ENCODE data around the gene FBXO45. TPM values are rescaled to one million over a fixed set of nuclear protein-coding genes. Genes with fewer than 3 reads are reported as not detected.
"Not testable (repeated sequence)": the region's sequence is repeated elsewhere in the genome, so short reads cannot be mapped to it uniquely, and the experiment has no call there.

Gene FBXO45
- total and polyA plus RNA-seq, 4 donors, result 1.6 to 7.7 (median 3.6) TPM

DNA sequence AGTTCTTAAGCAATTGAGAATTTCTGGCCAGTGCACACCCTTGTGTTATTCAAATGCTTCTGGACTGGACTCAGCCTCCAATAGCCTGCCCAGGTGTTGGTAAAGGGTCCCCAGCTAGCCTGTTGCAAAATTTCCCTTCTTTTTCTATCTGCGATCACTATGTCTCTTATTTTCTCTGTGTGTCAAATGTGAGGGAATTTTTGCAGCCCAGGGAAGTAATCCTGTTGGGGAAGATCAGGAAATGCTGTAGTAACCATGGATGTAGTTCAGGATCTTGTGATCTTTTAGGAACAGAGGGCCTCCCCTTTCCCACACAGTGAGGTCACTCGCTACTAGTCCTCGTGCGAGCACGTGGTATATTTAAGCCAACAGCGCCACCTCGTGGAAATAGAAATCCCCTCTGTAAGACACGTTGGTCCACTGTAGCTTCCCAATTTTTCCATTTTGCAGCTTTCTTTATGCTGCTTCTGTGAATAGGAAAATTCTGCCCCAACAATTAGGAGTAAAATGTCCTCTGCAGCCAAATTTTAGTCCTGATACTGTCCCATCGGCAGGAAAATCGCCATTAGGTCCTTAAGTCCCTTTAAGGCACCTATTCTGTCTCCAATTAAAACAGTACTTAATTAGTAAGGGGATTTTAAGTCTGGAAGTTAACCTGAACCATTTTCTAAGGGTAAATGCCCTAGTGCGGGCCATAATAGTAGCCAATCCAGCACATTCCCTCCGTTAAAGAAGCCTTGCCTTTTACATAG, 49.3 kb upstream of the FBXO45 start:
- H3K9me3 ChIP-seq (ENCODE audit: control insufficient read depth in 4 of 4, low read length in 3 of 4), result peaks cover 15 to 43% (median 30%) of the 10 kb centered on the region in 4 donors
- no peaks in the 10 kb centered on the region for H3K36me3 ChIP-seq (ENCODE audit: control insufficient read depth in 4 of 4, insufficient read depth in 3 of 4, low read depth in 1 of 4, low read length in 3 of 4)
- TF ChIP-seq, protein P1, sequence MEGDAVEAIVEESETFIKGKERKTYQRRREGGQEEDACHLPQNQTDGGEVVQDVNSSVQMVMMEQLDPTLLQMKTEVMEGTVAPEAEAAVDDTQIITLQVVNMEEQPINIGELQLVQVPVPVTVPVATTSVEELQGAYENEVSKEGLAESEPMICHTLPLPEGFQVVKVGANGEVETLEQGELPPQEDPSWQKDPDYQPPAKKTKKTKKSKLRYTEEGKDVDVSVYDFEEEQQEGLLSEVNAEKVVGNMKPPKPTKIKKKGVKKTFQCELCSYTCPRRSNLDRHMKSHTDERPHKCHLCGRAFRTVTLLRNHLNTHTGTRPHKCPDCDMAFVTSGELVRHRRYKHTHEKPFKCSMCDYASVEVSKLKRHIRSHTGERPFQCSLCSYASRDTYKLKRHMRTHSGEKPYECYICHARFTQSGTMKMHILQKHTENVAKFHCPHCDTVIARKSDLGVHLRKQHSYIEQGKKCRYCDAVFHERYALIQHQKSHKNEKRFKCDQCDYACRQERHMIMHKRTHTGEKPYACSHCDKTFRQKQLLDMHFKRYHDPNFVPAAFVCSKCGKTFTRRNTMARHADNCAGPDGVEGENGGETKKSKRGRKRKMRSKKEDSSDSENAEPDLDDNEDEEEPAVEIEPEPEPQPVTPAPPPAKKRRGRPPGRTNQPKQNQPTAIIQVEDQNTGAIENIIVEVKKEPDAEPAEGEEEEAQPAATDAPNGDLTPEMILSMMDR (IDR thresholded peaks at IDR 0.05; ENCODE audit: low read depth, low read length, missing input control), result peak; percentile 58
- TF ChIP-seq RAD21 (IDR thresholded peaks at IDR 0.05) (peak; percentile 72 to 76), NR2F2 (IDR thresholded peaks at IDR 0.05) (no peak)
- peak overlapping the region in 2 of 3 donors; percentile 26 to 34 for H3K4me3 ChIP-seq (ENCODE audit: low read depth in 1 of 3, low read length in 3 of 3)
- no peak overlapping the region for H3K9ac ChIP-seq (ENCODE audit: low read depth in 1 of 2, low read length in 2 of 2)
- no peaks in the 10 kb centered on the region for H3K4me1 ChIP-seq (ENCODE audit: control insufficient read depth in 4 of 4, insufficient read depth in 4 of 4, low read length in 3 of 4)
- H3K27ac ChIP-seq (ENCODE audit: low read depth in 1 of 2, low read length in 2 of 2), result no peak overlapping the region
- no peaks in the 10 kb centered on the region for H3K27me3 ChIP-seq (ENCODE audit: control insufficient read depth in 4 of 4, insufficient read depth in 4 of 4, low read length in 3 of 4)
- whole genome bisulfite sequencing, result 39% methylated on average over 12 of the region's 12 CpGs
- DNase-seq (ENCODE audit: low spot score), result no peak

GRCh38 chr3:196519718-196520082, 48.8 kb upstream of the FBXO45 start:
- Histone ChIP-seq H3K4me1 (ENCODE audit: control insufficient read depth in 4 of 4, insufficient read depth in 4 of 4, low read length in 3 of 4) (no peaks in the 10 kb centered on the region), H3K9me3 (ENCODE audit: control insufficient read depth in 4 of 4, low read length in 3 of 4) (peaks cover 15 to 43% (median 30%) of the 10 kb centered on the region in 4 donors), H3K27ac (ENCODE audit: low read depth in 1 of 2, low read length in 2 of 2) (no peak overlapping the region), H3K4me3 (ENCODE audit: low read depth in 1 of 3, low read length in 3 of 3) (no peak overlapping the region), H3K36me3 (ENCODE audit: control insufficient read depth in 4 of 4, insufficient read depth in 3 of 4, low read depth in 1 of 4, low read length in 3 of 4) (no peaks in the 10 kb centered on the region), H3K27me3 (ENCODE audit: control insufficient read depth in 4 of 4, insufficient read depth in 4 of 4, low read length in 3 of 4) (no peaks in the 10 kb centered on the region), H3K9ac (ENCODE audit: low read depth in 1 of 2, low read length in 2 of 2) (no peak overlapping the region)
- WGBS, result 72% methylated on average over 5 of the region's 5 CpGs
- DNase-seq (ENCODE audit: low spot score), result peak; percentile 49
- TF ChIP-seq FOXA2 (IDR thresholded peaks at IDR 0.05) (no peak), TAF1 (conservative IDR thresholded peaks at IDR 0.05) (no peak), GABPA (IDR thresholded peaks at IDR 0.05 in 1 of 2, conservative IDR thresholded peaks at IDR 0.05 in 1 of 2) (no peak), JUND (IDR thresholded peaks at IDR 0.05) (no peak)
- TF ChIP-seq, protein P2, sequence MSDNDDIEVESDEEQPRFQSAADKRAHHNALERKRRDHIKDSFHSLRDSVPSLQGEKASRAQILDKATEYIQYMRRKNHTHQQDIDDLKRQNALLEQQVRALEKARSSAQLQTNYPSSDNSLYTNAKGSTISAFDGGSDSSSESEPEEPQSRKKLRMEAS (IDR thresholded peaks at IDR 0.05), result no peak

DNA sequence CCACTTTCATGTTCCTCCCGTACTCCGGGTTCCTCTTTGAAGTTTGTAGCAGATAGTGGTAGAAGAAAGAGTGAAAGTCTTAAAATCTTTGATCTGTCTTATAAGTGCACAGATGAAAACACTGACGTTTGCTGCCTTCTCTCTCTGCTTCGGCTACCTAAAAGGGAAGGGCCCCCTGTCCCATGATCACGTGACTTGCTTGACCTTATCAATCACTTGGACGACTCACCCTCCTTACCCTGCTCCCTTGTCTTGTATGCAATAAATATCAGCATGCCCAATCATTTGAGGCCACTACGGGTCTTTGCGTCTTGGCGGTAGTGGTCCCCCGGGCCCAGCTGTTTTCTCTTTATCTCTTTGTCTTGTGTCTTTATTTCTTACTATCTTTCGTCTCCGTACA, 47.2 kb upstream of the FBXO45 start:
- not testable (repeated sequence) for H3K27ac ChIP-seq (ENCODE audit: low read depth in 1 of 2, low read length in 2 of 2); H3K27me3 ChIP-seq (ENCODE audit: control insufficient read depth in 4 of 4, insufficient read depth in 4 of 4, low read length in 3 of 4); H3K36me3 ChIP-seq (ENCODE audit: control insufficient read depth in 4 of 4, insufficient read depth in 3 of 4, low read depth in 1 of 4, low read length in 3 of 4); H3K9ac ChIP-seq (ENCODE audit: low read depth in 1 of 2, low read length in 2 of 2); H3K4me1 ChIP-seq (ENCODE audit: control insufficient read depth in 4 of 4, insufficient read depth in 4 of 4, low read length in 3 of 4); DNase-seq (ENCODE audit: low spot score); H3K4me3 ChIP-seq (ENCODE audit: low read depth in 1 of 3, low read length in 3 of 3)
- peaks cover 15 to 43% (median 30%) of the 10 kb centered on the region in 4 donors for H3K9me3 ChIP-seq (ENCODE audit: control insufficient read depth in 4 of 4, low read length in 3 of 4)
- WGBS, result 89% methylated on average over 12 of the region's 12 CpGs

DNA sequence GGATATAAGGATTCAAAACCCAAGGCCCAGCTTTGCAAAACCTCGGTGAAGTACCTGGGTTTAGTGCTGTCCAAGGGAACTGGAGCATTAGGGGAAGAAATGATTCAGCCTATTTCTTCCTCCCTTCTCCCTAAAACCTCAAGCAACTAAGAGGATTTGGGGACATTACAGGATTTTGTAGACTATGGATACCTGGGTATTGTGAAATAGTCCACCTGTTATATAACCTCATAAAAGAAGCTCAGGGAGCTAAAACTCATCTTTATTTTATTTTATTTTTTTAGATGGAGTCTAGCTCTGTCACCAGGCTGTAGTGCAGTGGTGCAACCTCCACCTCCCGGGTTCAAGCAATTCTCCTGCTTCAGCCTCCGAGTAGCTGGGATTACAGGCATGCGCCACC, 44.6 kb upstream of the FBXO45 start:
- no peaks in the 10 kb centered on the region for H3K36me3 ChIP-seq (ENCODE audit: control insufficient read depth in 4 of 4, insufficient read depth in 3 of 4, low read depth in 1 of 4, low read length in 3 of 4)
- no peak overlapping the region for H3K9ac ChIP-seq (ENCODE audit: low read depth in 1 of 2, low read length in 2 of 2)
- no peaks in the 10 kb centered on the region for H3K27me3 ChIP-seq (ENCODE audit: control insufficient read depth in 4 of 4, insufficient read depth in 4 of 4, low read length in 3 of 4)
- H3K4me1 ChIP-seq (ENCODE audit: control insufficient read depth in 4 of 4, insufficient read depth in 4 of 4, low read length in 3 of 4), result peaks cover 0 to 4% (median under 1%) of the 10 kb centered on the region in 4 donors
- H3K4me3 ChIP-seq (ENCODE audit: low read depth in 1 of 3, low read length in 3 of 3), result no peak overlapping the region
- DNase-seq (ENCODE audit: low spot score), result no peak
- peaks cover 15 to 31% (median 22%) of the 10 kb centered on the region in 4 donors for H3K9me3 ChIP-seq (ENCODE audit: control insufficient read depth in 4 of 4, low read length in 3 of 4)
- no peak overlapping the region for H3K27ac ChIP-seq (ENCODE audit: low read depth in 1 of 2, low read length in 2 of 2)
- WGBS, result 93% methylated on average over 4 of the region's 4 CpGs
- TF ChIP-seq, protein P3, sequence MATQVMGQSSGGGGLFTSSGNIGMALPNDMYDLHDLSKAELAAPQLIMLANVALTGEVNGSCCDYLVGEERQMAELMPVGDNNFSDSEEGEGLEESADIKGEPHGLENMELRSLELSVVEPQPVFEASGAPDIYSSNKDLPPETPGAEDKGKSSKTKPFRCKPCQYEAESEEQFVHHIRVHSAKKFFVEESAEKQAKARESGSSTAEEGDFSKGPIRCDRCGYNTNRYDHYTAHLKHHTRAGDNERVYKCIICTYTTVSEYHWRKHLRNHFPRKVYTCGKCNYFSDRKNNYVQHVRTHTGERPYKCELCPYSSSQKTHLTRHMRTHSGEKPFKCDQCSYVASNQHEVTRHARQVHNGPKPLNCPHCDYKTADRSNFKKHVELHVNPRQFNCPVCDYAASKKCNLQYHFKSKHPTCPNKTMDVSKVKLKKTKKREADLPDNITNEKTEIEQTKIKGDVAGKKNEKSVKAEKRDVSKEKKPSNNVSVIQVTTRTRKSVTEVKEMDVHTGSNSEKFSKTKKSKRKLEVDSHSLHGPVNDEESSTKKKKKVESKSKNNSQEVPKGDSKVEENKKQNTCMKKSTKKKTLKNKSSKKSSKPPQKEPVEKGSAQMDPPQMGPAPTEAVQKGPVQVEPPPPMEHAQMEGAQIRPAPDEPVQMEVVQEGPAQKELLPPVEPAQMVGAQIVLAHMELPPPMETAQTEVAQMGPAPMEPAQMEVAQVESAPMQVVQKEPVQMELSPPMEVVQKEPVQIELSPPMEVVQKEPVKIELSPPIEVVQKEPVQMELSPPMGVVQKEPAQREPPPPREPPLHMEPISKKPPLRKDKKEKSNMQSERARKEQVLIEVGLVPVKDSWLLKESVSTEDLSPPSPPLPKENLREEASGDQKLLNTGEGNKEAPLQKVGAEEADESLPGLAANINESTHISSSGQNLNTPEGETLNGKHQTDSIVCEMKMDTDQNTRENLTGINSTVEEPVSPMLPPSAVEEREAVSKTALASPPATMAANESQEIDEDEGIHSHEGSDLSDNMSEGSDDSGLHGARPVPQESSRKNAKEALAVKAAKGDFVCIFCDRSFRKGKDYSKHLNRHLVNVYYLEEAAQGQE (IDR thresholded peaks at IDR 0.05), result no peak
- no peak for TF ChIP-seq NR2F2 (IDR thresholded peaks at IDR 0.05)

All from liver (tissue), 9 donors.